HPDE6-E6E7 (cell line): ENCODE measurements around the gene SERBP1.

Experiments
- DNase-seq: peaks from one replicate; pipeline ENCODE4 v3.0.0; 2011; ENCODE audit warnings: missing footprints; ENCODE audit errors: extremely low spot score

Gene SERBP1

DNA sequence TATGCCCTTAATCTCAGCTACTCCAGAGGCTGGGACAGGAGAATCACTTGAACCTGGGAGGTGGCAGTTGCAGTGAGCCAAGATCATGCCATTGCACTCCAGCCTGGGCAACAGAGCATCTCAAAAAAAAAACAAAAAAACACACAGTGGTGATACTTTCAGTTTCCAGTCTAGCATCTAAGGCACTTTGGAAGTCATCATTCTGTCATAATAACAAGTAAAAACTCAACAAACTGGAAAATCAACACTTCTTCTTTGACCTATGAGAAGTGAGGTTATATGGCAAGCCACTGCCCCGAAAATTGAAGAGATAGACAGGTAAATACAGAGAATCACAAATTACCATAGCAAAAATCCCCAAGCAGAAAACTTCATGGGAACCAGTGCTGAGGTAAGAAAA lies 70.6 kb downstream of the SERBP1 start:
- DNase-seq: no peak
